GM10248 (cell line): ENCODE data around the gene ZBTB7C.

Experiments used
- CTCF ChIA-PET: fragments of 300-600 bp; sonication (Branson Sonifier 250); formaldehyde crosslinking; extraction: SDS; loops from one replicate; lab custom pipeline; 2021; ENCODE audit warnings: antibody characterized with exemption; lab: Yijun Ruan, JAX
- POLR2A ChIA-PET: fragments of 350-650 bp; sonication (Branson Sonifier 250); formaldehyde crosslinking; extraction: SDS; loops from one replicate; lab custom pipeline; 2020; ENCODE audit warnings: antibody characterized with exemption; lab: Yijun Ruan, JAX
- DNase-seq: peaks from one replicate; pipeline ENCODE4 v3.0.0; 2012; ENCODE audit errors: extremely low spot score
- TF ChIP-seq, protein P1 (sequence below): IDR thresholded peaks from 2 replicates; pipeline ENCODE4 v1.5.1; 2012; ENCODE audit warnings: mild to moderate bottlenecking, low read depth; ENCODE audit errors: extremely low read depth, missing control alignments, control extremely low read depth

ZBTB7C gene

DNA sequence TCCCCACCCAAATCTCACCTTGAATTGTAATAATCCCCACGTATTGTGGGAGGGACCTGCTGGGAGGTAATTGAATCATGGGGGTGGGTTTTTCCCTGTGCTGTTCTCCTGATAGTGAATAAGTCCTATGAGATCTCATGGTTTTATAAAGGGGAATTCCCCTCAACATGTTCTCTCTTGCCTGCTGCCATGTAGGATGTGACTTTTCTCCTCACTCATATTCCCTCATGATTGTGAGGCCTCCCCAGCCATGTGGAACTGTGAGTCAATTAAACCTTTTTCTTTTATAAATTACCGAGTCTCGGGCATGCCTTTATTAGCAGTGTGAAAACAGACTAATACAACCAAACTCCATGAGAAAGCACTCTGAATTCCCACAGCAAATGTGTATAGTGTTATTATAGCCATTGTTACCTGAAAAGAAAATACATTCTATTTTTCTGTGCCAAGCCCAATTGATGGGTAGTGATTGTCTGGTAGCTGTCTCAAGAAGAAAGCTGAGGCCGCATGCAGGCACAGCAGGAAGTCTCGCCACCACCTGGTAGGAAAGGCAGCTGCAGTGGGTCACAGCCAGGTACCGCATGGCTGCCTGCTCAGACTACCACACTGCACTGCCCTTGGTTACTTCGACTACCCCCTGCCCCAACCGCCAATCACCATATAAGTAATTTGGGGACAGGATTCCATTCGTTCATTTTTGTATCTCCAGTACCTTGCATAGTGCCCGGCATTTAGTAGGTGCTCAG is 10.3 kb upstream of the ZBTB7C start:
- no peak for DNase-seq
- TF ChIP-seq, protein P1, sequence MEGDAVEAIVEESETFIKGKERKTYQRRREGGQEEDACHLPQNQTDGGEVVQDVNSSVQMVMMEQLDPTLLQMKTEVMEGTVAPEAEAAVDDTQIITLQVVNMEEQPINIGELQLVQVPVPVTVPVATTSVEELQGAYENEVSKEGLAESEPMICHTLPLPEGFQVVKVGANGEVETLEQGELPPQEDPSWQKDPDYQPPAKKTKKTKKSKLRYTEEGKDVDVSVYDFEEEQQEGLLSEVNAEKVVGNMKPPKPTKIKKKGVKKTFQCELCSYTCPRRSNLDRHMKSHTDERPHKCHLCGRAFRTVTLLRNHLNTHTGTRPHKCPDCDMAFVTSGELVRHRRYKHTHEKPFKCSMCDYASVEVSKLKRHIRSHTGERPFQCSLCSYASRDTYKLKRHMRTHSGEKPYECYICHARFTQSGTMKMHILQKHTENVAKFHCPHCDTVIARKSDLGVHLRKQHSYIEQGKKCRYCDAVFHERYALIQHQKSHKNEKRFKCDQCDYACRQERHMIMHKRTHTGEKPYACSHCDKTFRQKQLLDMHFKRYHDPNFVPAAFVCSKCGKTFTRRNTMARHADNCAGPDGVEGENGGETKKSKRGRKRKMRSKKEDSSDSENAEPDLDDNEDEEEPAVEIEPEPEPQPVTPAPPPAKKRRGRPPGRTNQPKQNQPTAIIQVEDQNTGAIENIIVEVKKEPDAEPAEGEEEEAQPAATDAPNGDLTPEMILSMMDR: no peak
- CTCF ChIA-PET: interaction anchor here (1.1 to 2.7 kb wide), 2 partner anchors 11 to 25 kb away, joined by 4 to 11 read pairs; no protein-coding TSS in a partner anchor
- POLR2A ChIA-PET: no interaction called here

- CTCF ChIA-PET: interaction anchor here (0.6 kb wide), 1 partner anchor 27 kb away, joined by 3 read pairs; no protein-coding TSS in a partner anchor
- no peak for DNase-seq
- TF ChIP-seq, protein P1: no peak
- POLR2A ChIA-PET: no interaction called here
Observed at GRCh38 chr18:48418539-48419276, 9.5 kb upstream of the ZBTB7C start.

- no peak for DNase-seq
- TF ChIP-seq, protein P1: no peak
- ChIA-PET CTCF (interaction anchor here (0.6 to 1.1 kb wide), 2 partner anchors 28 to 55 kb away, joined by 3 read pairs; no protein-coding TSS in a partner anchor), POLR2A (no interaction called here)
Observed at GRCh38 chr18:48417985-48418384, 8.8 kb upstream of the ZBTB7C start.

- DNase-seq: no peak
- TF ChIP-seq, protein P1: no peak
- CTCF ChIA-PET: interaction anchor here (0.9 to 1.2 kb wide), 2 partner anchors 31 to 32 kb away, joined by 3 to 5 read pairs; no protein-coding TSS in a partner anchor
- POLR2A ChIA-PET: no interaction called here
Observed at GRCh38 chr18:48413342-48413741, 4.2 kb upstream of the ZBTB7C start.

DNA sequence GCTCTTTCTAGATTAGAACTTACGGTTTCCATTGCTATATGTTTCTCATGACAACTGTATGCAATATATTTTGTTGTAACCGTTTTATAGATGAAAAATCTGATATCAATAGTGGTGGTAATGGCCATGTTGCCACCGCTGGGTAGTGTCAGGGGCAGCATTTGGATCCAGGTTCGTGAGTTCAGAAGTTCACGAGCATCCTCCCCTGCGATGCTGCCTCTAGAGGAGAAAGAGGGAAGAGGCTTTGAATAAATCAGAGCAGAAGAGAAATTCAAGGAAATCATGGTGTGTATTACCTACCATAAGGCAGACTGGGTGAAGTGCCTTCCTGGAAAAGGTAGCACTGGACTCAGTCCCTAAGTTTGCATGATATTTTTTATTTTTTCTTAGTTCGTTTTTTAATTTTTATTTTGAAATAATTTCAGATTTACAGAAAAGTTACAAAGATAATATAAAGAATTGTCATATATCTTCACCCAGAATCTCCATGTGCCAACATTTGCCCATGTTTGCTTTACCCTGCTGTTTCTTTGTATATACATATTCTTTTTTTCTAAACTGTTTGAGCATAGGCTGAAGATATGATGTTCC is 3.3 kb upstream of the ZBTB7C start:
- peak; percentile 34 for DNase-seq
- ChIA-PET POLR2A (no interaction called here), CTCF (interaction anchor here (1.0 to 2.3 kb wide), 4 partner anchors 12 to 106 kb away, joined by 3 to 8 read pairs (median 5); no protein-coding TSS in a partner anchor)
- TF ChIP-seq, protein P1: peak; percentile 50
